Vagina (tissue), 2 donors: ENCODE data around the gene BTBD6.

Source experiments
- CTCF ChIP-seq, 3 experiments: fragments of 450-650 bp in 2 of 3; fragments of 200-600 bp in 1 of 3; sonication (generic) in 1 of 3; IDR thresholded peaks; one replicate each; pipeline ENCODE4 v1.5.1; 2017 to 2019; ENCODE audit warnings: antibody characterized with exemption in 3 of 3, mild to moderate bottlenecking in 2 of 3, moderate library complexity in 2 of 3
- POLR2A ChIP-seq, 2 donors: fragments of 450-650 bp; IDR thresholded peaks; one replicate each; pipeline ENCODE4 v1.6.1; 2017; ENCODE audit warnings: antibody characterized with exemption in 2 of 2, mild to moderate bottlenecking in 2 of 2, moderate library complexity in 2 of 2
- POLR2AphosphoS5 ChIP-seq, 2 donors: sonication (generic); formaldehyde crosslinking; IDR thresholded peaks; one replicate each; pipeline ENCODE4 v1.9.0; 2017; ENCODE audit warnings: antibody characterized with exemption in 2 of 2, mild to moderate bottlenecking in 2 of 2, low read depth in 1 of 2; ENCODE audit not compliant: insufficient read depth in 1 of 2

DNA sequence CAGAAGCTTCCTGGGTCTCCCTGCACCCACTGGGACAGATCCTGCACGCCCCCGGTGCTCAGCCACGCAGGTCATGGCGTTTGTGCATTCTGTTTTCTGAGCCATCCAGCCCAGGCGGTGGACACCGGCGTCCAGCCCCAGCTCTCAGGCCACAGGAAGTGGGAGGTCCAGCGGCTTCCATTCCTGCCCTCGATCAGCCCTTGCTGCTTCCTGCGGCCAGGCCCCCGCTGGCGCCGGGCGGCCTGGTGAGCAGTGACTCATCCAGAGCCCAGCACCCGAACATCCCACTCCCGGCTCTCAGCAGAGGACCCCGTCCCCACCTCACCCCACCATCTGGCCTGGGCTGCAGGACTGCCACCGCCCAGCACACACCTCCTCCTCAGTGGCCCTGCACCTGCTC is 49.2 kb upstream of the BTBD6 start:
- no peak for TF ChIP-seq CTCF (IDR thresholded peaks at IDR 0.05)
- no peak for TF ChIP-seq POLR2AphosphoS5 (IDR thresholded peaks at IDR 0.05; ENCODE audit: insufficient read depth in 1 of 2, low read depth in 1 of 2)
- TF ChIP-seq POLR2A (IDR thresholded peaks at IDR 0.05) = no peak
